ENCODE measurements around the gene VPS37C.
"Not testable (repeated sequence)": the region's sequence is repeated elsewhere in the genome, so short reads cannot be mapped to it uniquely, and the experiment has no call there.

The VPS37C gene

GRCh38 chr11:61095021-61095420 lies 66.2 kb downstream of the VPS37C start:
- no peak for DNase-seq (ENCODE audit: low read depth in 2 of 2)

- DNase-seq (ENCODE audit: low read depth in 2 of 2) = not testable (repeated sequence)
Observed at GRCh38 chr11:61094167-61094566, 67.1 kb downstream of the VPS37C start.

- no peak for DNase-seq (ENCODE audit: low read depth in 2 of 2)
Observed at GRCh38 chr11:61092908-61093763, 68.1 kb downstream of the VPS37C start.

- DNase-seq (ENCODE audit: low read depth in 2 of 2) = no peak
Observed at GRCh38 chr11:61092280-61092766, 68.9 kb downstream of the VPS37C start.

- peak in 1 of 2 donors; percentile 61 for DNase-seq (ENCODE audit: low read depth in 2 of 2)
Observed at GRCh38 chr11:61091373-61092279, 69.6 kb downstream of the VPS37C start.

GRCh38 chr11:61090982-61091372 lies 70.2 kb downstream of the VPS37C start:
- no peak for DNase-seq (ENCODE audit: low read depth in 2 of 2)

- no peak for DNase-seq (ENCODE audit: low read depth in 2 of 2)
Observed at GRCh38 chr11:61090521-61090920, 70.7 kb downstream of the VPS37C start.

- DNase-seq (ENCODE audit: low read depth in 2 of 2) = no peak
Observed at GRCh38 chr11:61089806-61090491, 71.3 kb downstream of the VPS37C start.

- DNase-seq (ENCODE audit: low read depth in 2 of 2) = no peak
Observed at GRCh38 chr11:61087426-61088119, 73.7 kb downstream of the VPS37C start.

GRCh38 chr11:61083601-61084147 lies 77.6 kb downstream of the VPS37C start:
- DNase-seq (ENCODE audit: low read depth in 2 of 2) = peak in 1 of 2 donors; percentile 47

- no peak for DNase-seq (ENCODE audit: low read depth in 2 of 2)
Observed at GRCh38 chr11:61082931-61083531, 78.2 kb downstream of the VPS37C start.

- DNase-seq (ENCODE audit: low read depth in 2 of 2) = no peak
Observed at GRCh38 chr11:61082062-61082870, 79.0 kb downstream of the VPS37C start.

- DNase-seq (ENCODE audit: low read depth in 2 of 2) = no peak
Observed at GRCh38 chr11:61080986-61081590, 80.1 kb downstream of the VPS37C start.

- DNase-seq (ENCODE audit: low read depth in 2 of 2) = no peak
Observed at GRCh38 chr11:61080526-61080925, 80.7 kb downstream of the VPS37C start.

Measured in activated CD4-positive, alpha-beta T cell treated with anti-CD3 and anti-CD28 coated beads for 24 hours (primary cell).